Kidney (tissue), 14 donors: ENCODE data around the gene XRCC5. TPM values are rescaled to one million over a fixed set of nuclear protein-coding genes. Genes with fewer than 3 reads are reported as not detected.
A peak's percentile ranks its signal among the peaks of the same experiment; 100 is the strongest.

Experiments
- DNase-seq, 5 donors: peaks; one replicate each; pipeline ENCODE4 v3.0.0-alpha.2; 2013 to 2020
- FAIRE-seq: peaks from 2 replicates; lab custom pipeline; 2012; peaks lifted over from hg19 to GRCh38; lab: Jason Lieb, UNC
- H3K27ac ChIP-seq, 2 donors: one replicate each; pipeline ENCODE4 v1.7.0; 2013; ENCODE audit warnings: low read depth in 2 of 2, low read length in 2 of 2, inconsistent platforms in 1 of 2
- H3K27me3 ChIP-seq: one replicate; pipeline ENCODE4 v1.7.1; 2013; ENCODE audit warnings: low read length, inconsistent platforms; ENCODE audit not compliant: control insufficient read depth, insufficient read depth
- H3K36me3 ChIP-seq, 3 donors: one replicate each; pipeline versions ENCODE4 v1.7.0 to v1.7.1; 2013; ENCODE audit warnings: low read length in 3 of 3, control low read depth in 1 of 3, inconsistent platforms in 1 of 3; ENCODE audit not compliant: insufficient read depth in 3 of 3, control insufficient read depth in 2 of 3
- H3K4me1 ChIP-seq, 3 donors: one replicate each; pipeline versions ENCODE4 v1.7.0 to v1.7.1; 2013; ENCODE audit warnings: low read length in 3 of 3, inconsistent platforms in 1 of 3, low read depth in 1 of 3; ENCODE audit not compliant: control insufficient read depth in 2 of 3, insufficient read depth in 2 of 3
- H3K4me3 ChIP-seq, 3 donors: one replicate each; pipeline versions ENCODE4 v1.7.0 to v1.8.1; 2013; ENCODE audit warnings: low read length in 3 of 3, control low read depth in 1 of 3, inconsistent platforms in 1 of 3
- H3K9ac ChIP-seq, 3 donors: one replicate each; pipeline versions ENCODE4 v1.7.0 to v1.7.1; 2013; ENCODE audit warnings: low read length in 3 of 3, control low read depth in 1 of 3, inconsistent platforms in 1 of 3
- H3K9me3 ChIP-seq, 3 donors: one replicate each; pipeline versions ENCODE4 v1.7.0 to v1.7.1; 2013; ENCODE audit warnings: low read length in 3 of 3, control low read depth in 1 of 3, inconsistent platforms in 1 of 3; ENCODE audit not compliant: control insufficient read depth in 2 of 3, insufficient read depth in 1 of 3
- intact Hi-C: fragments of 100-400 bp; cut with DNase I; formaldehyde crosslinking; loops from one replicate; pipeline ENCODE4 v1.11.1; 2022
- polyA plus RNA-seq: library from polyadenylated mRNA; stranded (reverse); fragments of 350-450 nt; fragmentation: Illumina TruSeq; extraction: RNeasy Lipid Tissue Mini Kit (QIAGEN cat#74804); gene quantifications from one replicate; pipeline ENCODE4 v1.2.3, GENCODE V29; 2014; ENCODE audit warnings: low read depth, low replicate concordance; ENCODE audit not compliant: insufficient read depth
- total RNA-seq: library from RNA; stranded (reverse); fragmentation: NEBNext Ultra II Directional; extraction: Animal tissue kit (Norgen Biotek cat#: 25700); gene quantifications from one replicate; pipeline ENCODE4 v1.2.1, GENCODE V29; 2021
- TF ChIP-seq, protein P1 (sequence below): IDR thresholded peaks from 3 replicates; pipeline ENCODE4 v1.5.1; 2012; ENCODE audit warnings: mild to moderate bottlenecking, moderate library complexity, borderline replicate concordance; ENCODE audit not compliant: insufficient read depth; ENCODE audit errors: extremely low read depth
- donor health status: control.
- donor health status: control.
- donor health status: control.
- donor health status: control.
- donor health status: control.
- donor health status: DM: yes; HTN: yes; CAD: no.
- donor health status: Normal renal cell carcinoma (clear cell type).

Gene XRCC5
- total and polyA plus RNA-seq, 2 donors from 2014 or later = 90.7 to 265 TPM

DNA sequence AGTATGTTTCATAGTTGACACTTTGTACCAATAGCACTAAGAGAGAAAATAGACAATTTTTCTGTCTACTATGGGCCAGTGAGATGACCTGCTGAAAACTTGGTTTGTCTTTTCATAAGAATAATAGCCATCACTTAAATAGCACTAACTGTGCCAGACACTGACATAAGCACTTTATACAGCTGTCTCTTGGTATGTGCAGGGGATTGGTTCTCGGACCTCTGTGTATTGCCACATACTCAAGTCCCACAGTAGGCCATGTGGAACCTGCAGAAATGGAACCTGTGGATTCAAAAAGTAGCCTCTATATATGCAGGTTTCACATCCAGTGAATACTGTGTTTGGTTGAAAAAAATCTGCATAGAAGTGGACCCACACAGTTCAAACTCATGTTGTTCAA is 126.7 kb downstream of the XRCC5 start:
- Histone ChIP-seq H3K27me3 (no peaks in the 10 kb centered on the region), H3K4me1 (no peaks in the 10 kb centered on the region), H3K36me3 (no peaks in the 10 kb centered on the region), H3K4me3 (no peak overlapping the region), H3K27ac (no peak overlapping the region), H3K9ac (no peak overlapping the region), H3K9me3 (peaks cover 0 to 6% (median 0%) of the 10 kb centered on the region in 3 donors)
- FAIRE-seq (no peak), DNase-seq (no peak)
- intact Hi-C loops = no loop called here
- TF ChIP-seq, protein P1, sequence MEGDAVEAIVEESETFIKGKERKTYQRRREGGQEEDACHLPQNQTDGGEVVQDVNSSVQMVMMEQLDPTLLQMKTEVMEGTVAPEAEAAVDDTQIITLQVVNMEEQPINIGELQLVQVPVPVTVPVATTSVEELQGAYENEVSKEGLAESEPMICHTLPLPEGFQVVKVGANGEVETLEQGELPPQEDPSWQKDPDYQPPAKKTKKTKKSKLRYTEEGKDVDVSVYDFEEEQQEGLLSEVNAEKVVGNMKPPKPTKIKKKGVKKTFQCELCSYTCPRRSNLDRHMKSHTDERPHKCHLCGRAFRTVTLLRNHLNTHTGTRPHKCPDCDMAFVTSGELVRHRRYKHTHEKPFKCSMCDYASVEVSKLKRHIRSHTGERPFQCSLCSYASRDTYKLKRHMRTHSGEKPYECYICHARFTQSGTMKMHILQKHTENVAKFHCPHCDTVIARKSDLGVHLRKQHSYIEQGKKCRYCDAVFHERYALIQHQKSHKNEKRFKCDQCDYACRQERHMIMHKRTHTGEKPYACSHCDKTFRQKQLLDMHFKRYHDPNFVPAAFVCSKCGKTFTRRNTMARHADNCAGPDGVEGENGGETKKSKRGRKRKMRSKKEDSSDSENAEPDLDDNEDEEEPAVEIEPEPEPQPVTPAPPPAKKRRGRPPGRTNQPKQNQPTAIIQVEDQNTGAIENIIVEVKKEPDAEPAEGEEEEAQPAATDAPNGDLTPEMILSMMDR = no peak

DNA sequence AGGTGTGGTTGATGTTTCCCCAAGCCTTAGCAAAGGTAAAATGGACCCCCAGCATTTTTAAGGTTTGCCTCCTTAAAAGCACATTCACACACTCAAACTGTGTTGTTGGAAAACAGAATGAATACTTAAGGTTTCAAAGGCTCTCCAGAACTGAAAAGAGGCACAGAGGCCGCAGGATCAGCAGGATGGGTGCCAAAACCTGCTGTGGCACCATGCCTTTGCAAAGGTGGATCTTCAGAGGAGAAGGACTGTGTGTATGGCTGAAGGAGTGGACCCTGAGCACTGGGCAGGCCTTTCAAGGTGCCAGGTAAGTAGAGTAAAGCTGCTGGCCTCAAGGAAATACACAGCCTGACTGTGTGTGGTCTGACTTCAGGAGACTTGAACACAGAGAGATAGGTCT is 127.3 kb downstream of the XRCC5 start:
- intact Hi-C loops = no loop called here
- Histone ChIP-seq H3K9me3 (peaks cover 0 to 5% (median 0%) of the 10 kb centered on the region in 3 donors), H3K36me3 (no peaks in the 10 kb centered on the region), H3K9ac (no peak overlapping the region), H3K27me3 (no peaks in the 10 kb centered on the region), H3K27ac (no peak overlapping the region), H3K4me3 (no peak overlapping the region), H3K4me1 (no peaks in the 10 kb centered on the region)
- FAIRE-seq (no peak), DNase-seq (no peak)
- TF ChIP-seq, protein P1 = no peak

DNA sequence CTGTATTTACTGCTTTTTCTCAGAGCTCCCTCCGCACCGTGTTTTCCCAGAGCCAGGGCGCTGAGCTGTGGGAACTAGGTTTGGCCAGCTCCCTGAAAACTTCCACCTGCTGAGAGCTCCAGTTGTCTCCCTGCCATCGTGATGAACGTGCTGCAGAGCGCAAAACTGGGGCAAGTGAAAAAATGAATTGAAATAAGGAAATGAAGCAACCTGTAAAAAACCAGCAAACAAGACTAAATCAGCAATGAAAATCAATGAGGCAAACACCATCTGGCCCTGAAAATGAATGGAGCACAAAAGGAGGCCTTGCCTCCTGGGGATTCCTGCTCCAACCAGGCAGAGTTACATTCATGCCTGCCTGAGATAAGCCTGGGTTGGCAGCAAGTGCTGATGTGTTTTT is 133.2 kb downstream of the XRCC5 start:
- Histone ChIP-seq H3K4me3 (no peak overlapping the region), H3K27me3 (no peaks in the 10 kb centered on the region), H3K9me3 (no peaks in the 10 kb centered on the region), H3K9ac (no peak overlapping the region), H3K36me3 (no peaks in the 10 kb centered on the region), H3K27ac (no peak overlapping the region), H3K4me1 (no peaks in the 10 kb centered on the region)
- TF ChIP-seq, protein P1 = no peak
- intact Hi-C loops = no loop called here
- FAIRE-seq (no peak), DNase-seq (peak in 3 of 5 donors; percentile 13 to 34 (median 26))

DNA sequence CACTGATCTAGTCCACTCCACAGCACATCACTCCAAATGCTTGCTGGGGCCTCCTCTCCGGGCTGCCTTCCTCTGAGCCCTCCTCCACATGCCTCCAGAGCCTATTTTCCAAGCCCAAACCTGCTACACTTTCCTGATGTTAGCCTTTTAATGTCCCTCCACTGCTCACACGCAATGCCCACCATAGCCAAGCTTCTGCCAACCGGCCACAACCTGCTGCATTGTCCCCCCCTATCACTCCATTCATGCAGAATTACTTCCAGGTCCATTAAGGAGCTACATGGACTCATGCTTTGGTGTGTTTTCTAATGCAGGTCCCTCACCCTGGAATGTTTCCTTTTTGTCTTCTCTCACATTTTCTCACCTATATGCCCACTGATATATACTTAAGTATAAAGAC is 133.9 kb downstream of the XRCC5 start:
- TF ChIP-seq, protein P1 = no peak
- intact Hi-C loops = no loop called here
- Histone ChIP-seq H3K4me1 (no peaks in the 10 kb centered on the region), H3K27ac (no peak overlapping the region), H3K9me3 (no peaks in the 10 kb centered on the region), H3K27me3 (no peaks in the 10 kb centered on the region), H3K9ac (no peak overlapping the region), H3K4me3 (no peak overlapping the region), H3K36me3 (no peaks in the 10 kb centered on the region)
- FAIRE-seq (no peak), DNase-seq (no peak)
